ENCODE results near the gene BACE2.

- TF ChIP-seq CTCF (IDR thresholded peaks at IDR 0.05) = no peak
- TF ChIP-seq ZFX (IDR thresholded peaks at IDR 0.05; ENCODE audit: borderline replicate concordance) = no peak
These were observed 74.4 kb downstream of the BACE2 start for GRCh38 chr21:41242238-41242829.

Measured in 22Rv1 (cell line).